NCI-H510A treated with DMSO at 0.1 percent for 48 hours (cell line): ENCODE data around the gene PCSK6.
"Not testable (repeated sequence)": the region's sequence is repeated elsewhere in the genome, so short reads cannot be mapped to it uniquely, and the experiment has no call there.

Experiments
- DNase-seq: peaks from one replicate; lab custom pipeline; 2025; lab: John Stamatoyannopoulos, UW

Gene PCSK6

DNA sequence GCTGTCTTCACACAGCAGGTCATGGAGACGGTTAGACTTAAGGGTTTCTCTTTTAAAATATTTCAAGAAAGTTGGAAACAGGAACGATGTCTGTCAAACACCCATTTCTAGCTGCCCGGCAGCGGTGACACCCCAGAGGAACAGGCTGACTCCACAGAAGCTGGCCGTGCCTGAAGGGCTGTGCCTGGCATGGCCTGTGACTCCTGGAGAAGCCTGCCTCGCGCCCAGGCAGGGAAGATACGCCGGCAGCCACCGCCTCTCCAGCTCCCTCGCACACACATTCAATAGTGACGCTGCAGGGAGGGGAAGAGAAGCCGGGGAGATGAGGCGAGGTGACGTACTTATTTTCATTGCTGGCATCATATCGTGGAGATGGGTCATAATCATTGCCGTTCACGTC lies 59.9 kb downstream of the PCSK6 start:
- no peak for DNase-seq

DNA sequence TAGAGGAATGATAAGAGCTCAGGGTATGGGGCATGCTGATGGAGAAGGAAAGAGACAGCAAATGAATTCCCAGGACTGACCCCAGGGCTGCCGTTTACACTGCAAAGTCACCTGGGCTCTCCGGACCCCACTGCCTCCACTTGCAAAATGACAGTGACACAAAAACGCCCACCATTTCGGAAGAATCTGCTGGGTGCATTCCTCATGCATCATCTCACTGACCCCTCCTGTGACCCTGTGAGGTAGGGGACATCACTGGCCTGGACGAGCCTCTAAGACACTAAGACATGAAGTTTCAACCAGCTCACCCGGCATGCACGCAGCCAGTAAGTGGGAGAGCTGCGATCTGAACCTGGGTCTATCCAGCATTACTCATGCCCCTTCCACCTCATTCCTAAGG lies 60.3 kb downstream of the PCSK6 start:
- DNase-seq, result no peak

GRCh38 chr15:101428758-101429157 lies 60.7 kb downstream of the PCSK6 start:
- DNase-seq, result no peak

DNA sequence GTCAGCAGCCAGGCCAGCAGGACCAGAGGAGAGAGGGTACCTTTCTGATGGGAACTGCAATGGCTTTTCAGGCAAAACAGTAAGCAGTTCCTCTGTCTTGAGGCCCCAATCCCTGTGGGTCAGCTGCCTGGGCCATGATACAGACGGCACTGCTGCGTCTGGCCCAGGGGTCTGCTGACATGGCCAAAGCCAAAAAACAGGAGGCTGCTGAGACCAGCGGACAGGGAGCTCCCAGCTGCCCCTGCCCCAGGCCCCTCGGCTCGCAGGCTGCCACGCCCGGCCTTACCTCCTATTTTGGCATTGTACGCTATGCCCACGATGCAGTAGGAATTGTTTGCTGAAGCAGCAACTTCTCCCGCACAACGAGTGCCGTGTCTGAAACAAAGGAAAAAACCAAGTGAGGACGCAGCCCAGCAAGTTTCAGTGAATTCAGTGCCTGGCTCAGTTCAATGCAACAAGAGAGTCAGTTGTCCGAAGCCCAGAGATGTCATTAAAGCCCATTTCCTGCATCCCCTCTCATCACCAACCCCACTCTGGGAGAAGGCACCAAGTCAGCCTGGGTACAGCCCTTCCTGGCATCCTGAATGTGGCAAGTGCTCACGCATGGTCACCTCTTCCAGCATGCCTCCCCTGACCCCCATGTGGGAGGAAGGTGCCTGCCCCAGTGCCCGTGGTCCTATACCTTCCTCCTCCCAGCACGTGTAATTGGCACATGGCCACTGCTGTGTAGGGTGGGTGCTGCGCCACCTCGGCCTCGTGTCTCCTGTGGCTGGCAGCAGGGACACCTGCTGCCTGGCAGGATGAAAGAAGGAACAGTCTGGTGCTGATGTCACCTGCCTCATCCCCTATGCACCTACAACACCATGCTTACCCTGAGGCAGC lies 61.7 kb downstream of the PCSK6 start:
- no peak for DNase-seq

- DNase-seq, result no peak
Observed at GRCh38 chr15:101426761-101427333, 62.7 kb downstream of the PCSK6 start.

DNA sequence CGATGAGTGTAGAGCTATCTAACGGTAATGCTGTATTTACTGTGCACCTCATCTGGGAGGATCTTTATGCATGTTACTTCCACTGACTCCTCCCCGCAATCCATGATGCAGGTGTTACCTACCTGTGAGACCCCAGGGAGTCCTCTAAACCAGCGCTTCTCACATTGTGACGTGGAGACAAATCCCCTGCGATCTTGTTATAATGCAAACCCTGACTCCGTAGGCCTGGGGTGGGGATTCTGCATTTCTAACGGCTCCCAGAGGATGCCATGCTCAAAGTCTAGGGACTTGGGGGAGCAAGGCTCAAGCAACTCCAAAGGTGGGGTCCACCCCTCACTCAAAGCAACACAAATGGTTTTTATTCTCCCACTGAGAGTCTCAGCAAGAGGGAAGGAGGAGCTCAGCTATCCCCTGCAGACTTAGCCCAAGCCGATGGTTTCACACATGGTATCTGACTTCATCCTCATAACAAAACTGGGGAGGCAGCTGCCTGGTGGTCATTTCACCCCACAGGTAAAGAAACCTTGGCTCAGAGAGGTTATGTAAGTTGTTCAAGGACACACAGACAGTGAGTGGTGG lies 63.6 kb downstream of the PCSK6 start:
- DNase-seq, result no peak

DNA sequence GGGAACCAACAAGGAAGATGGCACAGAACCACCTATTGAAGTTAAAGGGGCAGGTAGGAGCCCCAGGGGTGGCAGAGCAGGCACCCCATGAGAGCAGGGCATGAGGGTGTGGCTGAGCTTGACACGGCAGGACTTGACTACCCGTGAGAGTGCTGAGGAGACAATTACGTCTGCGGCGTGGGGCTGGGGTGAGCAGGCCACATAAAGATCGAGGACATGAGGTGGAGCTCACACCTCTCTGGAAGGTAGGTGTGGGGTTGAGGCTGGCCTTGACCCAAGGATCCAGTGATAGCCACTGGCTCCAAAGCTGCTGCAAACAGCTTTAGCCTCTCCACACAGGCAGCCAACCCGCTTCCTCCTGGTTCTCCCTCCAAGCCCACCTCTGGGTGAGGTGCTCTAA lies 64.5 kb downstream of the PCSK6 start:
- no peak for DNase-seq

GRCh38 chr15:101420232-101420631 lies 69.3 kb downstream of the PCSK6 start:
- no peak for DNase-seq

DNA sequence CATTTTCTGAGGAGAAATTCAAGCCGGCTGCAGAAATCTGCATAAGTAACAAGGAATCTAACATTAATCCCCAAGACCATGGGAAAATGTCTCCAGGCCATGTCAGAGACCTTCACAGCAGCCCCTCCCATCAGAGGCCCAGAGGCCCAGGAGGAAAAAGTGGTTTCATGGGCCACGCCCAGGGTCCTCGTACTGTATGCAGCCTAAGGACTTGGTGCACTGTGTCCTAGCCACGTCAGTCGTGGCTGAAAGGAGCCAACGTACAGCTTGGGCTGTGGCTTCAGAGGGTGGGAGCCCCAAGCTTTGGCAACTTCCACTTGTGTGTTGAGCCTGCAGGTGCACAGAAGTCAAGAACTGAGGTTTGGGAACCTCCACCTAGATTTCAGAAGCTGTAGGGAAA lies 73.0 kb downstream of the PCSK6 start:
- DNase-seq, result not testable (repeated sequence)

DNA sequence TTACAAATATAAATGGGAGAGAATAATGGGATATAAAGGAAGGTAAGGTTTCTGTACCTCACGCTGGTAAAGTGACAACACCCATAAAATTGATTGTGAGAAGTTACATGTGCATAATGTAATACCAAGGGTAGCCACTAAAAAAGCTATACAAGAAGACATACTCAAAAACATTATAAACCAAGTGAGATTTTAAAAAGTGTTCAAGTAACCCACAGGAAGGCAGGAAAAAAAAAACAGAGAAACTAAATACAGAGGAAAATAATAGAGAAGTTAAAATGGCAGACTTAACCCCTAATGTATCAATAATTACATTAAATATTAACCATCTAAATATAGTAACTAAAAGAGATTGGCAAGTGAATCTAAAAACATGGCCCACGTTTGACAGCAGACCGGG lies 76.3 kb downstream of the PCSK6 start:
- no peak for DNase-seq

DNA sequence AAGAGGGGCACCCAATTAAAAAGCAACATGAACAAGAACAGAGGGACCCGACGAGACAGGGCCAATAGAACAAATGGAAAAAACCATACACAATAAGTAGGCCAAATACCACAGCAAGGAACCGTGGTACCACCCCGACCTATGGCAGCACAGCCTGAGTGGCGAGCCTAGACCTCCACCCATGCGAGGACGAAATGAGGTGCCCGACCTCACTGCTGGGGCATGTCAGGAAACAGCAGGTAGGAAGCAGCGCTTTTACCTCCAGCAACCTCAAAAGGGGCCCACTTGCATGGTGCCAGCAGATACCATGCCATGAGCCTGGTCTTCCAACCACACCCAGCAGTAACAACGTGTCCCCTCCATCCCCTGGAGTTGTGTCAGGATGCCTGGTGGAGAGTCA lies 77.9 kb downstream of the PCSK6 start:
- DNase-seq, result no peak

GRCh38 chr15:101411085-101411484 lies 78.4 kb downstream of the PCSK6 start:
- no peak for DNase-seq

DNA sequence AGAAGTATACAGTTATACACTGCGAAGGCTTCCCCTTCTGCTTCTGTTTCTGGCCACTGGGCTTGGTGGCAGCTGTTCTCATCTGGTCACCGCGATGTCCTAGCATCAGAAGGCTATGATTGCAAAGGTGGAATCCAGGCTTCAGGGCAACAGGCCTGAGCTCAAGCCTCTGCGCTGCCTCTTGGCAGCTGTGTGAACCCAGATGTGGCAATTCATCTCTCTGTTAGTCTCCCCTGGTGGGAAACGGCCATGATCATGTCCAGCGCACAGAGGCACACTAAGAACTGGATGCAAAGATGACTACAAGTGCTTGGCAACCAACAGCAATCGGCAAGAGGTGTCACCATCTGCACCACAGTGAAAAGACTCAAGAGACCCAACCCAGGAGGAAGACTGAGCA lies 78.9 kb downstream of the PCSK6 start:
- no peak for DNase-seq

DNA sequence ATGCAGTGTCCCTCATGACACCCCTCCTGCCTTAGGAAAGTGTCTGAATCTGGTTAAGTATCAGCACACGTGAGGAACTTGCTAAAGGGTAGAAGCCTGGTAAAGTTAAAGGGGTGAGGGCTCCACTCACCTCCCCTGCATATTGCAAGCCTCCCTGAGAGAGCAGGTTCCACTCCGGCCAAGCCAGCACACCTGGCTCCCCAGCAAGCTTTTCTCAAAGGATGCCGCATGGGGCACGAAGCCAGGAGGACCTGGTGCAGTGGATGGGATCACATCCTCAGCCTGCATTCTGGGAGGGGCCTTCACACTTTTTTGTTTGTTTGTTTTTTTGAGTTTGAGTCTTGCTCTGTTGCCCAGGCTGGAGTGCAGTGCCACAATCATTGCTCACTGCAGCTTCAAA lies 79.9 kb downstream of the PCSK6 start:
- DNase-seq, result no peak

DNA sequence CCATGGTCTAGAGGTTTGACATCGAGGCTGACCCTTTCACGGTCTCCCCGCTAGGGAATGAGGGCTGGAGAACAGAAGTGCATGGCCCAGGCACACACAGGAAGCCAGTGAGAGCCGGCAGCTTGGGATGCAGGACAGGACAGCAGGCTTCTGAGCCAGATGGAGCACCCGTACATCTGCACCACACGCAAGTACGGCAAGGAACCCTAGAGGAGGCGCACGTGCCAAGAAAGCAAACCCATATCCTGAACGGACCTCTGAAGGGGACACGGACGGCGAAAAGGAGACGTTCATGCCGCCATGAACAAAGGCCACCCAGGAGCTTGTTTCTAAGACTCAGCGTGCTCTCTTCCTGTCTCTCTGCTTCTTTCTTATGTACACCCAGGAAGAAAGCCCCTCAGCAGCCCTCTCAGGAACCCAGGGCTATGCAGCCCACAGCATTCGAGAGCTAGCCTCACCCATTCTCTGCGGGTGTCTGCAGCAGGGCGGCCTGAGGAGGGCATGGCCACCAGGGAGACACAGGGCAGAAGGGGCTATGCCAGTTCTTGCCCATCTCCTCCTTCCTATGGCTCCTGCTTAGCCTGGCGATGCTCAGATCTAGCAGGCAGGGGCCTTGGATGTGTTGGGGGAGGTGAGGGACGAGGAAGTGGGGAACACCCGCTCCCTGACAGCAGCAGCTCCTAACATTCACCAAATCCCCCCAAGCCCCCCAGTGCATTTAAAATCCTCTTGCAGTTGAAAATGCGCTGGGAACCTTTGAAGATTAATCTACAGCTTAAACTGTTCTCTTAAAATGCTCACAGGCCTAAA lies 81.3 kb downstream of the PCSK6 start:
- no peak for DNase-seq

GRCh38 chr15:101407439-101407838 lies 82.1 kb downstream of the PCSK6 start:
- no peak for DNase-seq

- no peak for DNase-seq
Observed at GRCh38 chr15:101406526-101407195, 82.8 kb downstream of the PCSK6 start.

- no peak for DNase-seq
Observed at GRCh38 chr15:101406036-101406435, 83.5 kb downstream of the PCSK6 start.

- no peak for DNase-seq
Observed at GRCh38 chr15:101404245-101404644, 85.3 kb downstream of the PCSK6 start.

GRCh38 chr15:101402883-101403282 lies 86.6 kb downstream of the PCSK6 start:
- not testable (repeated sequence) for DNase-seq

DNA sequence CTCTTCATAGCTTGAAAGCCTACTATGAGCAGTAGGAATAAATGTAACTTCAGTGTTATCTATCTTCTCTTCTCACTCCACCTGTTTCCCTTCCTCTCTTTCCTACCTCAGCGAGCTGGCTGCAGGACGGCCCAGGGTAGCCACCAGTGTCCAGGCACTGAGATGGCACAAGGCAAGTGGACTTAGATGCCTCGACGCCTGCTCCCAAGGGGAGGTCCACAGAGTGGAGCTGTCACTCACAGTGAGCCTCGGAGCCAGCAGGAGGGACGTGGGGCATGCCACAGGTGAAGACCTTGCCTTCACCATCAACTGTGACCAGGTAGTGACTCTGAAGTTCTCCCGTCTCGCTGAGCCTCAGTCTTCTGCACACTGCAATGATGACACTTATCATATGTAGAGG lies 88.2 kb downstream of the PCSK6 start:
- DNase-seq, result no peak

GRCh38 chr15:101399431-101399830 lies 90.1 kb downstream of the PCSK6 start:
- DNase-seq, result no peak
